ENCODE data around the gene CDH23.

Gene CDH23

DNA sequence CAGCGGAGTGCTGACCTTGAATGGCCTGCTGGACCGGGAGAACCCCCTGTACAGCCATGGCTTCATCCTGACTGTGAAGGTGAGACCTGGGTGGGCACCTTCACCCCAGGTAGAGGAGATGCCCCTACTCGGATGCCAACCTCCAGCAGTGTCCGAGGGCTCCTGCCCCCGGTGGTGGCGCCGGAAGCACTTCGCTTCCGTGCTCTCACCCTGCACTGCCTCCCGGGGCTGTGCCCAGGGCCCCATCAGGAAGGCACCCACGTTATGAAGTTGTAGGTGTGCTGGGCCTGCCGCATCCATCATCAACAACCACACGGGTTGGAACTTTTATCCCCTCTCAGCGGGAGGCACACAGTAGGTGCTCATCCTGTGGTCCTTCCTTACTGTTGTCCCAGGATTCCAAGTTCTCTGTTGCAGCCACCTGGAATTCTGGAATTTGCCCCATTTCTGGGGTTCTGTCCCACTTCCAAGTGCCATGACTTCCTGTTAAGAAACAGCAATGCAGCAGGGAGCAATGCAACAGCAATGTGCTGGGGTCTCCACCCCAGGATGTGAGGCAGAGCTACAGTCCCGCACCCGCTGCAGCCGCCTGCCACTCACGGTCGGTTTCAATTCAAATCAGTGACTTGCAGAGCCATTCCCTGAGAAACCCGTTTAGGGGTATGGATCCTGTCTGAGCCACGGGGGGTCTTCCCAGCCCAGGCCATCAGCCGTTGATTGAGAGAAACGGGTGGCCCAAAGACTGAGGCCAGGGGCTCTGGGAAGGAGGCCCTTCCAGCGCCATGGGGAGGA, 219.0 kb downstream of the CDH23 start:
- no peak for DNase-seq (ENCODE audit: low read depth in 1 of 2, low spot score in 1 of 2)

DNA sequence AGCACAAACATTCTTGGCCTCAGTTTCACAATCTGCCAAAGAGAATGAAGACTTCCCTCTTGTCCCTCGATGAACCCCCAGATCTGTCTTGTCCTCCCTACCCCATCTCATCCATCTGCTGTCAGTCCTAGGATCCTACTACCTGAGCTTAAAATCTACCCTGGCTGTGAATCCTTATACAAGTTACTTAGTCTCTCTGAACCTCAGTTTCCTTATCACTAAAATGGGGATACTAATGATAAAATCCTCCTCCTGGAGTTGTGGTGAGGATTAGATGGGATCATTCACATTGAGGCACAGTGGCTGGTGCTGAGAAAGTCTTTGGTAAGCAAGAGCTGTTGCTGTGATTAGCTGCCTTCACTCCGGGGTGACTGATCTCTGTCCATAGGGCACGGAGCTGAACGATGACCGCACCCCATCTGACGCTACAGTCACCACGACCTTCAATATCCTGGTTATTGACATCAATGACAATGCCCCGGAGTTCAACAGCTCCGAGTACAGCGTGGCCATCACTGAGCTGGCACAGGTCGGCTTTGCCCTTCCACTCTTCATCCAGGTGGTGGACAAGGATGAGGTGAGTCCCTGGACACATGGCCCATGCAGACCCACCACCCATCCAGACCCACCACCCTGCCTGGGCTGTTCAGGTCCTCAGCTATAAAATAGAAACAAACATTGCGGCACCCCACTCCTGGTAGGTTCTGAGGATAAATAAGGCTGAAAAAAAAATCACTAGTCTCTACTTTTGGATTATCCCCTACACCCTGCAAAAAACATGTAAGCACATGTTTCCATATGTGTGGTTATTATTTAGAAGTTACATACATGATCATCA, 220.3 kb downstream of the CDH23 start:
- no peak for DNase-seq (ENCODE audit: low read depth in 1 of 2, low spot score in 1 of 2)

DNA sequence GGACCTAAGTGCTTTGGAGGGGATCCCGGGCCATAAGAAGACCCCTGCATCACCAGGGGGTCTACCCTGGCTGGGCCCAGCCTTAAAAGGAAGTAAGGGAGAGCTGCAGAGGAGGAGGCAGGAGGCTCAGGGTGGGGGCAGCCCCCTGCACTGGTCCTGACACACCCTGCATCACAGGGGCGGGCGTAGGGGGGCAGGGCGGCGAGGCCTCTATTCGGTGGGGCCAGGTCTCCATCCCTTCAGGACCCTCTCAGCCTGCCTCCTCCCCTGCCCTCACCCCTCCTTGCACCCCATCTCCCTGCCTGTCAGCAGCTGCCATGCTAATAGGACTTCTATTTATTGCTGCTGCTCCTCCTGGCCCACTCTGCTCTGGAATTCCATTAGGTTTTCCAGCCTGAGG, 221.5 kb downstream of the CDH23 start:
- no peak for DNase-seq (ENCODE audit: low read depth in 1 of 2, low spot score in 1 of 2)

DNA sequence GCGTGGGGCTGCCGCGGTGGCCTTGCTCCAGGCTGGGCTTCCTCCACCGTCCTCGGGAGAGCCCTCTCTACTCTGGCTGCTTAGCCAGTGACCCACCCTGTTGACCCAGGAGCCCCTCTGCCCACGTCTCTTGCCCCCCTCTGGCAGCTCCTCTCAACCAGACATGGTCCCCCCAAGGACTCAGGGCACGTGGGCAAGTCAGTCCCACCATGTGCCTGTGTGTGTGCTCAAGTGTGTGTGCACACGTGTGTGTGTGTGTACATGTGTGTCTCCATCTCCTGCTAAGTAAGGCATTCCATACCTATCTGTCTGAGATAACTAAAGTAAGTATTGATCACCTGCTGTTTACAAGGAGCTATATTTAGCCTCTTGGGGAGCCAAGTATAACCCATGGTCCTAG, 221.9 kb downstream of the CDH23 start:
- no peak for DNase-seq (ENCODE audit: low read depth in 1 of 2, low spot score in 1 of 2)

DNA sequence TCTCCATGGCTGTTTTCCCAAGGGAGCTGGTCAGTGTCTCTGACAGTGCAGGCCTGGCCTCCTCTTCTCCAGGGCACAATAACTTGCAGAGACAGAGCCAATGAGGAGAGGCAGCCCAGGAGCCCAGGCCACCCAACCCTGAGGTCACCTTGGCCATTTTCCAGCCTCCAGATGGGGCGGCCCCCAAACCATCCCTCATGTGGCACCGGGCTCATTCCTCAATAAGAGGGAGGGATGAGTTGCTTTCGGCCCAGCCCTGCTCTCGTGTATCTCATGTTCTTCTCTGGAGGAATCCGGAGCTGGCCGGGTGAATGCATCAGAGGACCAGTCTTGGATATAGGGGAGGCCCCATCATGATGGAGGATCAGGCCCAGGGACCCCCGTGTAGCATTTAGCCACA, 223.9 kb downstream of the CDH23 start:
- DNase-seq (ENCODE audit: low read depth in 1 of 2, low spot score in 1 of 2) = no peak

DNA sequence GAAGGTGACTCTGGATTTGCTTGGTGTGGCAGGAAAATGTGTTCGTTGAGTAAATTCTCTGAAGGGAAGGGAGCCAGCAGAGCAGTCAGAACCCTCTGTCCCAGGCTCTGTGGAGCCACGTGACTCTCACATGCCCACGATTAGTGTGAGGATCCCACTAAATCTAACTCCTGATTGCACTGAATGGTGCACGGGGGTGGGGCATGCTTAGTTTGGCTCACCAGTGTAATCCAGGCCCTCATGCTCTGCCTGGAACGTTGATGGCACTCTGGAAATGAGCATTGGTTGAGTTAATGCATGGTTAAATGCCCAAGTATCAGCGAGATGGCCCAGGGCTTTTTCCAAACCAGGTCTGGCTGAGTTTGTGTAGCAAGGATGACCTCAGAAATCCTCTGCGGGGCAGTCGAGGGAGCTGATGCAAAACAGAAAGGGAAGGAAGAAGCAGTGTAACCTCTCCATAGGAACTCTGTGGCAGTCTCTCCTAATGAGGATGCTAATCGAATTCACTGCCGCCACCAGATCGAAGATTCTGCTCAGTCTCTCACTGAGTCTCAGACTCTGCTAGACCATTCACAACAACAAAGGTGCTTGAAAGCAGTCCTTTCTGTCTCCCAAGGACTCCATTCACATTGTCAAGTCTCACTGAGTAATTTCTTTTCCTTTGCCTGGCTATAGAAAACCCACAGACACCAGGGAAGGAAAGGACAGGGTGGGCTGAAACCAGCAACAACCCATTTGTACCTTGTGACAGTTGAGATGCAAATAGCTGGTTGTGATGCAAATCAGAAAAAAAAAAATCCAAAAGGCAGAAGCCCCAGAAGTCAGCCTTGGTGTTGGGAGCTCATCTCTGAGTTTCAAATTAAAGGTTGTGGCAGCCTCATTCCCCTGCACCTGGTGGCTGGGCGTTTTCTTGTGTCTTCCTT, 224.8 kb downstream of the CDH23 start:
- DNase-seq (ENCODE audit: low read depth in 1 of 2, low spot score in 1 of 2) = no peak

DNA sequence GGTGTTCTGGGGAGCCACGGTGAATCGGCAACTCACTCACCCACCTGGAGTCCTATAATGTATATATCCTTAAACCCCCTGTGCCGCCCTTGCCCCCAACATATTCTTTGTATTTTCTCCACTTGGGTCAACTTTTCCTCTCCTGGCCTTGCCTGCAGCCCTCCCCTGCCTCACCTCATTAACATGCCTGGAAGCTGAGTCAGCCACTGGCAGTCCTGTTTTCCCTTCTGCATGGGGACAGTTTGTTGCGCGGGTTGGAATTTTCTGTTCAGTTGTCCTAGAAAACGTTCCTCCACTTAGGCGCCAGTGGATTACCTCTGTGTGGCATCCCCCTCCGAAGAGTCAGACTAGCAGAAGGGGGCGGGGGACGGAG, 225.4 kb downstream of the CDH23 start:
- DNase-seq (ENCODE audit: low read depth in 1 of 2, low spot score in 1 of 2) = no peak

DNA sequence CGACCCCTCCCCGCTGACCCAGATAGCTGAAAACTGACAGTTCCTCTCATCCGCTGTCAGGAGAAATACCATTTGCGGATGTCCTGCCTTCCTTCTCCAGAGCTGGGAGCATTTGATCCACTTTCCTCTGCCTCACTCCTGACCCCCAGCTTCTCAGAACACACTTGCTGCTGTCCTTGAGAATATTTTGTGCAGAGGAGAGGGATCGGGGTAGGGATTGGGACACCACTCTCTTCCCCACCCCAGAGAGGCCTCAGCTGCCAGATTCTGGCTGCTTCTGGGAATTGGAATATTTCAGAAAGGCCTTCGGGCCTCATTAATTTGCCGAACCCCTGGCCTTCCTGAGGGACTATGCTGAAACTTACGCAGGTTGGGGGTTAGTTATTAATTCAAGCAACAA, 225.9 kb downstream of the CDH23 start:
- no peak for DNase-seq (ENCODE audit: low read depth in 1 of 2, low spot score in 1 of 2)

DNA sequence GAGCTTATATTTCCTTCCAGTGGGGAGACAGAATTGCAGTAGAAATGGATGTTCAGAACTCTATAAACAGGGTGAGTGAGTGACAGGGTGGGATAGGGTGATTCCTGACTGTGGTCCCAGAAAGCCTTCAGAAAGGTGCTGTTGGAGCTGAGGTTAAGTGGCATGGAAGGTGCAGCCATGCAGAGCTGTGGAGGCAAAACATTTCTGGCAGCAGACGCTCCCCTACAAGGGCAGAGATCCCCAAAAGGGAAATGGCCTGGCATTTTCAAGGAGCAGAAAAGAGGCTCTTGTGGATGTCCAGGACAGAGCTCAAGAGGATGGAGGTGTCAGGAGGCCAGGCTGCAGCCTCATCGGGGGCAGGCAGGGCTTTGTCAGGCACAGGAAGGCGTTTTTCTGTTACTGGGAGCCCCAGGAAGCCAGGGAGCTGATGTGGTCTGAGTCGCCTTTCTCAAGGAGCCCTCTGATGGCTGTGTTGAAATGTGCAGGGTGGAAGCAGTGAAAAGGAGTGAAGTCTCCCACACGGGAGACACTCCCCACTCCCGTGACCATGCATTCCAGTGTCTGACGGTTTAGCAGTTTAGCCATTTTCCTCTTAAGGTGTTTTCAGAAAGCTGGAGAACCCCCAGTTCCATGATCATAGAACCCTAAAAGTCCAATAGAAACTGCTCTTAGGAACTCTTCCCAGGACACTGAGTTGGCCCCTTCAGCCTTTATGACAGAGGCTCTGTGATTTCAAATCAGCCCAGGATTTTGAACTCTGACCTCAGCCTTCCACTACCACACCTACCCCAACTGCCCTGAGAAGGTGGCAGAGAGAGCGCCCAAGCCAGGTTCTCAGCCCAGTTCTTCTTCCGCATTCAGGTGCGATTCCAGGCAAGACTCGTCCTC, 226.6 kb downstream of the CDH23 start:
- no peak for DNase-seq (ENCODE audit: low read depth in 1 of 2, low spot score in 1 of 2)

DNA sequence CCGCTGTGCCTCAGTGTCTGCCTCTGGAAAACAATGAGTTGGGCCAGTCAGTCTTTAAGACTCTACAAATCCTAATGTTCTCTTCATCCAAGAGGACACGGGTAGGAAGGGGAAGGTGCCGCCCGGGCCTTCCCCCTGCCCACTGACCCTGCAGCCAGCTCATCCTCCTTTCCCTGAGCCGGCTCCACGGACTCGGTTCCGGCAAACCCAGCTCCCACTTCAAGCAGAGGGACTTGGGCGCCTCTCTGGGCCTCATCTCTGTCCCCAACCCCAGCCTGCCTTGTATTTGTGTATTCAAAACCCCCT, 227.2 kb downstream of the CDH23 start:
- DNase-seq (ENCODE audit: low read depth in 1 of 2, low spot score in 1 of 2) = no peak

DNA sequence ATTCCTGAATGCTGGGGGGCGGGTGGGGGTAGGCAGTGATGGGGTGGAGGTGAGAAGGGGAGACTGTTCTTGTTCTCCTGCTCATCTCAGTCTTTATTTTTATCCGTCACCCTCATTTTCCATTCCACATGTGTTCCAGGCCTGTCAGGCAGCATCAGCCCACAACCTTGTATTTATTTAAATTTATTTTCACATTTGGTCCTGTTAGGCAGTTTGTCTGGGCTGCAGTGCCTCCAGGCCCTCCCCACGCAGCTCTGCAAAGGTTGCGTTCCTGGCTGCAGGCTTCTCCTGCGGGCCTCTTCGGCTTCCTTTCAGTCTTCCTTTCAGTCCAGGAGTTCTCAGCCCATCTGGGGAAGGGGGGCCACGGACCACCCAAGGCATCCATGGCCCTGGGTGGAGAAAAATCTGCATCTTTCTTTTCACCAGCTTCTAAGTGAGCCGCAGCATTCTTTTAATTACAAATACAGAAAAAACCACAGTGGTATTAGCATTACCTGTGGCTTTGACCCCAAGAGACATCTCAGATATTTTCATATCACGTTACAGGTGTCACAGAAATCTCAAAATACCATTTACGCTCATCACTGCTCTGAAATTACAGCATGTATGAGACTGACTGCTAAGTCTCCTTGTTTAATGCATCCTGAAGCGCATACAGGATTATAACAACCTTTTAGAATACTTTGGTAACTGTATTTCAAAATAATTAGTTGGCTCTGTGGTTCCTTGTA, 228.9 kb downstream of the CDH23 start:
- DNase-seq (ENCODE audit: low read depth in 1 of 2, low spot score in 1 of 2) = no peak

DNA sequence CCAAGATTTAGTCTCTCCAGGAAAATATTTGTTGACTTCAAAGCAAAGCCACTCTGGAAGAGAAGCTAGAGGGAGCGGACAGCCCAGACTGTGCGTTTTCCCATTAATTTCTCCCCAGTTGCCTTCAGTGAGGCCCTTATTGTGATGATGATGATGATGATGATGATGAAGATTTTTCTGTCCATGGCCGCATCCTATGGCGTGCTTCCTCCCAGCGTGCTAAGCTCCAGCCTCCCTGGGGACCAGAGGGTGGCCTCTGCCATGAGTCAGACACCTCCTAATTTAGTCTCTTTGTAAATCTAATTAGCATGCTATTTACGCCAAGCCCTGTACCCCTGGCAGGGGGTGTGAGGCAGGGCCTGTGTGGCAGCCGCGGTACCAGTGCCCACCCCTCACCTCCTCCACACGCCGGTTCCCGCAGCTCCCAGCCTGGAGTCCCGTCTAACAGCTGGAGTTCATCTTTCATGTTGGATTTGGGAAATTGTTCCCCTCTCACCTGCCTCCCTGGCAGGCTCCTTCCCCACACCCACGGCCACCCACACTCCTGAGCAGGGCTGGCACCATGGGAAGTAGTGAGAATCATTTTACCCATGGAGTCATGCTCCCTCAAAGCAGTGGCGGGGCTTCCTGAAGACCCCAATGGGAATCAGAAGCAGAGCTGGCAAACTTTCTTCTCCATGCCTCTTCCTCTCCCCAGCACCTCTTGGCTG, 230.7 kb downstream of the CDH23 start:
- DNase-seq (ENCODE audit: low read depth in 1 of 2, low spot score in 1 of 2) = no peak

DNA sequence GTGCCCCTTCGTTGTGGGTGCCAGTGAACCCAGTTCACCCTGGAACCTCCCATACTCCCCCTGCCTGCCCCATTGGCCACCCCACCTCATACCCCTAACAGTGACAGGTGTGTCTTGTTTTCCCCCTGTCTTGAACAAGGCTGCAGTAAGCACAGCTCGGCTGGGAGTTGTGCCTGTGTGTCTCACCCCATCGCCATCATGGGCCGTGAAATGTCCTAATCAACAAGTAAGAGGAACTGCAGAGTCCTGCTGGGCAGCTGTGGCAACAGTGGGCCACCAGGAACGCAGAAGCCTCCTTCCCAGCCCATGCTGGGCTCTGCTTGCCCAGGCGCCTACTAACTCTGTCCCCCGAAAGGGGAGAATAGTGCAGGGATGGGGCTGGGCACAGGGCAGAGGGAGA, 231.2 kb downstream of the CDH23 start:
- no peak for DNase-seq (ENCODE audit: low read depth in 1 of 2, low spot score in 1 of 2)

DNA sequence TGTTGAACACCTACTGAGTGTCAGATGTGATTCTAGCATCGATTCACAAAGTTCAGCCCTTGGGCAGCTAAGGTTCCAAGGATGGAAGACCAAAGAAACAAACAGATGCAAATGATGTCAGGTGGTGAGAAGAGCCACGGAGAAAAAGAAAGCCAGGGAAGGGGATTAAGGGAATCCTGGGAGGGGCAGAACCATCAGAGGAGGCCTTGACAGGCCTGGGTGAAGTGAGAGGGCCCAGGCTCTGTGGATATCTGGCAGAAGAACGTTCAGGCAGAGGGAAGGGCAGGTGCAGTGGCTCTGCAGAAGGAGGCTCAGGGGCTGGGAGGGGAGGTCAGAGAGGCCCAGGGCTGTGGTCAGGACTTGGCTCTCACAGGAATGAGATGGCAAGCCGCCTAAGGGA, 232.4 kb downstream of the CDH23 start:
- no peak for DNase-seq (ENCODE audit: low read depth in 1 of 2, low spot score in 1 of 2)

DNA sequence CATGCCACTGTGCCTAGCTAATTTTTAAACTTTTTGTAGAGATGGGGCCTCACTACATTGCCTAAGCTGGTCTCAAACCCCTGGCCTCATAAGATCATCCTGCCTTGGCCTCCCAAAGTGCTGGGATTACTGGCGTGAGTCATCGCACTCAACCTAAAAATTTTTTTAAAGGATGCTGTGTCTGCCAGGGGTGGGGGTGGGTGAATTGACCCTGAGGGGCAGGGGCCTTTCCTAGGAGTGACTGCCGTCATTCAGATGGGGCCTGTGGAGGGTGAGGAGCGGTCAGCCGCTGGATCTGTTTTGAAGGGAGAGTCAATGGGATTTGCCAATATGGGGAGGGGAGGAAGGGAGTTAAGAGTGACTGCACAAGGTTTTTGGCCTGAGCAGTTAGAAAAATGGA, 233.4 kb downstream of the CDH23 start:
- DNase-seq (ENCODE audit: low read depth in 1 of 2, low spot score in 1 of 2) = no peak

DNA sequence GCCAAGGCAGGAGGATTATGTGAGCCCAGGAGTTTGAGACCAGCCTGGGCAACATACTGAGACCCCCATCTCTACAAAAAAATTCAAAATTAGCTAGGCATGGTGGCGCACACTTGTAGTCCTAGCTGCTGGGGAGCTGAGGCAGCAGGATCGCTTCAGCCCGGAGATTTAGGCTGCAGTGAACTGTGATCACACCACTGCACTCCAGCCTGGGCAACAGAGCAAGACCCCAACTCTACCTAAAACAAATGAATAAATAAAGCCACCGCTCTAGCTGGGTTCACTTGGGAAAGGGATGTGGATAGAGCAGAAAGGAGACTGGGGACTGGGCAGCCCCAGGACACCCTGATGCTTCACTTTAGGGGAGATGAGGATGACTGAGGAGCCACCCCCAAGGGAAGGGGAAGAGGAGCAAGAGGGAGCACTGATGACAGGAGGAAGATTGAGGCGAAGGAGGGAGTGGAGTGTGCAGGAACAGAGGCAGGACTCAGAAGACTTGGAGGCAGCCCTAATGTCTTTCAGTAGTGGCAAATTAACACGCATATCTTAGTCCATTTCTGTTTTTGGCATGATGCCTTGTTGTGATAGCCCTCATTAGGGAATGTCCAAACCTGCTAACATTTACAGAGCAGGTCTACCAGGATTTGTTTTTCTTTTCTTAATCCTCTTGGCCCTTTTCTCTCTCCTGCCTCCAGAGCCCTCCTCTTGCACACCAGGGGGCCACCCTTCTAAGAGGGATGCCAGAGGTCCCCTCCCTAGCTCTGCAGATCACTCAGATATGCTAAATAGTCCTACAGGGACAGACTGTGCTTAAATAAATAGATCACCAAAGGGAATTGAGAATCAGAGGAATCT, 234.5 kb downstream of the CDH23 start:
- DNase-seq (ENCODE audit: low read depth in 1 of 2, low spot score in 1 of 2) = no peak

DNA sequence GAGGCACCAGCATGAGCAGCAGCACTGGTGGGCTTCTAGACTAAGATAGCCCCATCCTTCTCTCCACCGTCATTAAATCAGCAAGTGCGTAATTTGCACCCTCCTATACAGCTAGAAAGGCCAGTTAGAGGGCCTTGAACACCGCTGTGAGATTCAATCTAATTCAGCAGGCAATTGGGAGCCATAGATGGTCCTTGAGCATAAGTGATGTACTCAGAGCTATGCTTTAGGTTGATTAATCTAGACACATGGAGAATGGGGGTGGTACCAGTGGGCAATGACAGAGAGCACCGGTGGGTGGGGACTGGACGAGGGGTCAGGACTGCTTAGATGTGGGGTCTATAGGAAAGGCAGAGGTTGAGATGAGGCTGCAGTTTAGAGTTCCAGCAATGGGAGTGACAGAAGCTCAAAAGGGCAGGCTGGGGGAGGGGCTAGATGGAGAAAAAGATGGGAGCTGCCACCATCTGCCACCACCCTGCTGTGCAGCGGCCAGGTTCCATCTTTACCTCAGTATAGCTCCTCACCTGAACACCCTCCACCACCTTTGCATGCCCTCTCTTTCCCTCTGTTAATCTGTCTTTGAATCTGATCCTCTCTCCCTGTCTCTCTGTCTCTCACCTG, 235.6 kb downstream of the CDH23 start:
- no peak for DNase-seq (ENCODE audit: low read depth in 1 of 2, low spot score in 1 of 2)
